ENCODE measurements around the gene TRIO. TPM values are rescaled to one million over a fixed set of nuclear protein-coding genes. Genes with fewer than 3 reads are reported as not detected.

Gene TRIO
- polyA plus RNA-seq, 3 donors, result 1.7 to 45.8 (median 2.1) TPM

- Mint-ChIP-seq H3K27ac (no peak overlapping the region), H3K9me3 (no peaks in the 10 kb centered on the region), H3K4me3 (no peak overlapping the region), H3K27me3 (ENCODE audit: low read depth in 3 of 3) (peaks cover 0 to 2% (median 0%) of the 10 kb centered on the region in 3 donors), H3K4me1 (peaks cover 17% of the 10 kb centered on the region), H3K36me3 (no peaks in the 10 kb centered on the region)
- DNase-seq, result no peak
- H4K20me1 ChIP-seq (ENCODE audit: insufficient read depth, low read length), result peaks cover 91% of the 10 kb centered on the region
- intact Hi-C loops (cut with micrococcal nuclease), result no loop called here
- H3K4me3 ChIP-seq (replicated peaks in 1 of 3; ENCODE audit: low read depth in 2 of 3, low read length in 3 of 3), result no peak overlapping the region
- H3K4me2 ChIP-seq (replicated peaks; ENCODE audit: extremely low read depth, low read length, poor library complexity, severe bottlenecking), result no peak overlapping the region
- no peak overlapping the region for H2AFZ ChIP-seq (ENCODE audit: insufficient read depth, low read depth, low read length, poor library complexity, severe bottlenecking)
- H3K9ac ChIP-seq (ENCODE audit: insufficient read depth, low read length, poor library complexity, severe bottlenecking), result no peak overlapping the region
- WGBS (ENCODE audit: insufficient coverage), result 70% methylated on average over 3 of the region's 6 CpGs
- H3K79me2 ChIP-seq (ENCODE audit: insufficient read depth, low read length), result peaks cover 92% of the 10 kb centered on the region
- H3K27me3 ChIP-seq (ENCODE audit: control insufficient read depth in 2 of 2, insufficient read depth in 2 of 2, low read length in 2 of 2), result no peaks in the 10 kb centered on the region
- H3K27ac ChIP-seq (ENCODE audit: low read depth in 1 of 2, low read length in 2 of 2), result no peak overlapping the region
- H3K4me1 ChIP-seq (ENCODE audit: control insufficient read depth in 1 of 2, insufficient read depth in 2 of 2, low read length in 2 of 2), result peaks cover 1 to 13% of the 10 kb centered on the region in 2 donors
- TF ChIP-seq CTCF (IDR thresholded peaks at IDR 0.05), result no peak
- H3K9me3 ChIP-seq (replicated peaks in 1 of 2; ENCODE audit: control insufficient read depth in 1 of 2, insufficient read depth in 1 of 2, low read length in 2 of 2), result no peaks in the 10 kb centered on the region
- H3K36me3 ChIP-seq (replicated peaks in 1 of 2; ENCODE audit: control insufficient read depth in 1 of 2, insufficient read depth in 2 of 2, low read length in 2 of 2), result no peaks in the 10 kb centered on the region
These were observed 36.3 kb downstream of the TRIO start for GRCh38 chr5:14179446-14179845.

DNA sequence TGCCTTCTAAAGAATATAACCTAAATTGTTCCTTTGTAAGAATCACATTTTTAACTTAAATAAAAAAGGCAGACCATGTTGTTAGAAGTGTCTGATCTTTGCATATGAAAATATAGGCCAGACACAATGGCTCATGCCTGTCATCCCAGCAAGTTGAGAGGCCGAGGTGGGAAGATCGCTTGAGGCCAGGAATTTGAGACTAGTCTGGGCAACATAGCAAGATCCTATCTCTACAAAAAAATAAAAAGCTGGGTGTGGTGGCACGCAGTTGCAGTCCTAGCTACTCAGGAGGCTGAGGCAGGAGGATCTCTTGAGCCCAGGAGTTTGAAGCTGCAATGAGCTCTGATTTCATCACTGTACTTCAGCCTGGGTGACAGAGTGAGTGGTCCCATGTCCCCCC, 37.3 kb downstream of the TRIO start:
- H3K4me3 ChIP-seq (replicated peaks in 1 of 3; ENCODE audit: low read depth in 2 of 3, low read length in 3 of 3), result no peak overlapping the region
- Mint-ChIP-seq H3K27ac (no peak overlapping the region), H3K4me1 (peaks cover 15% of the 10 kb centered on the region), H3K27me3 (ENCODE audit: low read depth in 3 of 3) (peaks cover 0 to 2% (median 1%) of the 10 kb centered on the region in 3 donors), H3K36me3 (no peaks in the 10 kb centered on the region), H3K4me3 (no peak overlapping the region), H3K9me3 (no peaks in the 10 kb centered on the region)
- no peak for DNase-seq
- H3K27me3 ChIP-seq (ENCODE audit: control insufficient read depth in 2 of 2, insufficient read depth in 2 of 2, low read length in 2 of 2), result no peaks in the 10 kb centered on the region
- intact Hi-C loops (cut with micrococcal nuclease), result no loop called here
- peaks cover 100% of the 10 kb centered on the region for H3K79me2 ChIP-seq (ENCODE audit: insufficient read depth, low read length)
- peaks cover 93% of the 10 kb centered on the region for H4K20me1 ChIP-seq (ENCODE audit: insufficient read depth, low read length)
- TF ChIP-seq CTCF (IDR thresholded peaks at IDR 0.05), result no peak
- H3K36me3 ChIP-seq (replicated peaks in 1 of 2; ENCODE audit: control insufficient read depth in 1 of 2, insufficient read depth in 2 of 2, low read length in 2 of 2), result no peaks in the 10 kb centered on the region
- no CpG with 5 or more reads among the region's 3 CpGs for WGBS (ENCODE audit: insufficient coverage)
- H3K4me1 ChIP-seq (ENCODE audit: control insufficient read depth in 1 of 2, insufficient read depth in 2 of 2, low read length in 2 of 2), result peaks cover 0 to 3% of the 10 kb centered on the region in 2 donors
- no peak overlapping the region for H3K4me2 ChIP-seq (replicated peaks; ENCODE audit: extremely low read depth, low read length, poor library complexity, severe bottlenecking)
- H3K9ac ChIP-seq (ENCODE audit: insufficient read depth, low read length, poor library complexity, severe bottlenecking), result no peak overlapping the region
- H2AFZ ChIP-seq (ENCODE audit: insufficient read depth, low read depth, low read length, poor library complexity, severe bottlenecking), result no peak overlapping the region
- no peak overlapping the region for H3K27ac ChIP-seq (ENCODE audit: low read depth in 1 of 2, low read length in 2 of 2)
- no peaks in the 10 kb centered on the region for H3K9me3 ChIP-seq (replicated peaks in 1 of 2; ENCODE audit: control insufficient read depth in 1 of 2, insufficient read depth in 1 of 2, low read length in 2 of 2)

Data from CD14-positive monocyte (primary cell).